GM23248 (cell line): Measurements from ENCODE around the gene HOXC5.

Experiments used
- EZH2 ChIP-seq: fragments of 200-600 bp; sonication (generic); IDR thresholded peaks from 2 replicates; pipeline ENCODE4 v1.6.1; 2018; ENCODE audit warnings: antibody characterized with exemption, mild to moderate bottlenecking; ENCODE audit not compliant: insufficient read depth, poor library complexity, severe bottlenecking
- EZH2phosphoT487 ChIP-seq: fragments of 200-600 bp; sonication (generic); IDR thresholded peaks from 2 replicates; pipeline ENCODE4 v1.6.1; 2018; ENCODE audit warnings: antibody characterized with exemption, moderate library complexity, mild to moderate bottlenecking, low read depth; ENCODE audit not compliant: insufficient read depth

GRCh38 chr12:54032086-54032619, 697 bp upstream of the HOXC5 start:
- no peak for TF ChIP-seq EZH2
- TF ChIP-seq EZH2phosphoT487: no peak
